Esophagus muscularis mucosa (tissue), 4 donors: ENCODE measurements around the gene PTPRN2. TPM values are rescaled to one million over a fixed set of nuclear protein-coding genes. Genes with fewer than 3 reads are reported as not detected.

Experiments used
- DNase-seq: peaks from one replicate; pipeline ENCODE4 v3.0.0-alpha.2; 2017; ENCODE audit errors: extremely low spot score
- H3K27ac ChIP-seq, 4 donors: fragments of 200-600 bp; sonication (generic); replicated peaks in 1 of 4; 1 replicate in 3 of 4; 2 replicates in 1 of 4; pipeline ENCODE4 v1.5.1; 2016 to 2019; ENCODE audit warnings: mild to moderate bottlenecking in 1 of 4
- H3K27me3 ChIP-seq, 4 donors: fragments of 200-600 bp; sonication (generic); one replicate each; pipeline versions ENCODE4 v1.5.1 to v1.6.0; 2016 to 2019
- H3K36me3 ChIP-seq, 4 donors: fragments of 200-600 bp; sonication (generic); one replicate each; pipeline ENCODE4 v1.5.1; 2016 to 2019
- H3K4me1 ChIP-seq, 4 donors: fragments of 200-600 bp; sonication (generic); one replicate each; pipeline ENCODE4 v1.5.1; 2016 to 2019
- H3K4me3 ChIP-seq, 4 donors: fragments of 200-600 bp; sonication (generic); 1 replicate in 2 of 4; 2 replicates in 2 of 4; pipeline ENCODE4 v1.5.1; 2016 to 2019; ENCODE audit warnings: mild to moderate bottlenecking in 4 of 4, moderate library complexity in 1 of 4
- H3K9me3 ChIP-seq, 4 donors: fragments of 200-600 bp; sonication (generic); 1 replicate in 3 of 4; 2 replicates in 1 of 4; pipeline ENCODE4 v1.5.1; 2016 to 2019
- CTCF ChIP-seq, 3 experiments: fragments of 200-600 bp in 2 of 3; fragments of 450-650 bp in 1 of 3; sonication (generic) in 2 of 3; IDR thresholded peaks; one replicate each; pipeline ENCODE4 v1.5.1; 2017 to 2019; ENCODE audit warnings: antibody characterized with exemption in 3 of 3, mild to moderate bottlenecking in 2 of 3, moderate library complexity in 1 of 3
- EP300 ChIP-seq: sonication (generic); formaldehyde crosslinking; IDR thresholded peaks from one replicate; pipeline ENCODE4 v1.6.1; 2017; ENCODE audit warnings: antibody characterized with exemption
- POLR2A ChIP-seq: fragments of 450-650 bp; IDR thresholded peaks from one replicate; pipeline ENCODE4 v1.6.1; 2017; ENCODE audit warnings: antibody characterized with exemption, moderate library complexity, mild to moderate bottlenecking, low read depth
- POLR2AphosphoS5 ChIP-seq, 2 donors: sonication (generic); formaldehyde crosslinking; IDR thresholded peaks; one replicate each; pipeline ENCODE4 v1.6.1; 2017; ENCODE audit warnings: antibody characterized with exemption in 2 of 2
- WGBS: methylation state at CpG from one replicate; pipeline ENCODE4 v1.1.5; 2018; 5-methylcytosine and 5-hydroxymethylcytosine counted together
- intact Hi-C: fragments of 100-400 bp; cut with DNase I; formaldehyde crosslinking; loops from one replicate; pipeline ENCODE4 v1.15.1; 2023
- total RNA-seq, 4 donors: library from RNA; depleted of rRNA; stranded (reverse); fragments of >200 nt; gene quantifications; one replicate each; pipeline versions ENCODE4 v1.1.0 to v1.2.1, GENCODE V29; 2016

The PTPRN2 gene
- total RNA-seq, 4 donors from 2014 or later, result 2.1 to 3.1 (median 3.1) TPM

- no peaks in the 10 kb centered on the region for H3K36me3 ChIP-seq
- peaks cover 0 to 9% (median 0%) of the 10 kb centered on the region in 4 donors for H3K27me3 ChIP-seq
- H3K27ac ChIP-seq, result no peak overlapping the region
- WGBS, result 83% methylated on average over 10 of the region's 10 CpGs
- H3K9me3 ChIP-seq, result peaks cover 0 to 13% (median 6%) of the 10 kb centered on the region in 4 donors
- no peaks in the 10 kb centered on the region for H3K4me1 ChIP-seq
- no peak for DNase-seq
- no peak for TF ChIP-seq POLR2A
- TF ChIP-seq EP300, result no peak
- TF ChIP-seq POLR2AphosphoS5 (IDR thresholded peaks at IDR 0.05), result no peak
- TF ChIP-seq CTCF (IDR thresholded peaks at IDR 0.05), result no peak
- H3K4me3 ChIP-seq, result no peak overlapping the region
- intact Hi-C loops, result no loop called here
Measured at GRCh38 chr7:158396982-158397862, 190.4 kb downstream of the PTPRN2 start.

GRCh38 chr7:158396301-158396905, 191.2 kb downstream of the PTPRN2 start:
- intact Hi-C loops, result no loop called here
- Histone ChIP-seq H3K27me3 (peaks cover 0 to 9% (median 0%) of the 10 kb centered on the region in 4 donors), H3K9me3 (peaks cover 0 to 13% (median 6%) of the 10 kb centered on the region in 4 donors), H3K4me3 (no peak overlapping the region), H3K27ac (no peak overlapping the region), H3K4me1 (no peaks in the 10 kb centered on the region), H3K36me3 (no peaks in the 10 kb centered on the region)
- TF ChIP-seq POLR2AphosphoS5 (IDR thresholded peaks at IDR 0.05) (no peak), EP300 (no peak), CTCF (IDR thresholded peaks at IDR 0.05) (no peak), POLR2A (no peak)
- DNase-seq, result no peak
- 68% methylated on average over 16 of the region's 17 CpGs for WGBS

- intact Hi-C loops, result no loop called here
- 70% methylated on average over 20 of the region's 28 CpGs for WGBS
- H3K27me3 ChIP-seq, result peaks cover 0 to 9% (median 0%) of the 10 kb centered on the region in 4 donors
- DNase-seq, result no peak
- no peak overlapping the region for H3K4me3 ChIP-seq
- peaks cover 0 to 13% (median 6%) of the 10 kb centered on the region in 4 donors for H3K9me3 ChIP-seq
- no peak for TF ChIP-seq CTCF (IDR thresholded peaks at IDR 0.05)
- TF ChIP-seq POLR2A, result no peak
- TF ChIP-seq POLR2AphosphoS5 (IDR thresholded peaks at IDR 0.05), result no peak
- no peak for TF ChIP-seq EP300
- no peak overlapping the region for H3K27ac ChIP-seq
- no peaks in the 10 kb centered on the region for H3K36me3 ChIP-seq
- no peaks in the 10 kb centered on the region for H3K4me1 ChIP-seq
Measured at GRCh38 chr7:158395780-158396278, 191.8 kb downstream of the PTPRN2 start.

- DNase-seq, result no peak
- Histone ChIP-seq H3K27me3 (peaks cover 0 to 9% (median 0%) of the 10 kb centered on the region in 4 donors), H3K4me3 (no peak overlapping the region), H3K36me3 (no peaks in the 10 kb centered on the region), H3K9me3 (peaks cover 0 to 13% (median 6%) of the 10 kb centered on the region in 4 donors), H3K4me1 (no peaks in the 10 kb centered on the region), H3K27ac (no peak overlapping the region)
- intact Hi-C loops, result no loop called here
- TF ChIP-seq CTCF (IDR thresholded peaks at IDR 0.05), result no peak
- TF ChIP-seq POLR2A, result no peak
- no peak for TF ChIP-seq POLR2AphosphoS5 (IDR thresholded peaks at IDR 0.05)
- TF ChIP-seq EP300, result no peak
- 100% methylated on average over 1 of the region's 46 CpGs for WGBS
Measured at GRCh38 chr7:158395349-158395748, 192.3 kb downstream of the PTPRN2 start.
